Kidney (tissue), 14 donors: ENCODE data around the gene ELK4. TPM values are rescaled to one million over a fixed set of nuclear protein-coding genes. Genes with fewer than 3 reads are reported as not detected.
A peak's percentile ranks its signal among the peaks of the same experiment; 100 is the strongest.

Experiments
- DNase-seq, 5 donors: peaks; one replicate each; pipeline ENCODE4 v3.0.0-alpha.2; 2013 to 2020
- FAIRE-seq: peaks from 2 replicates; lab custom pipeline; 2012; peaks lifted over from hg19 to GRCh38; lab: Jason Lieb, UNC
- H3K27ac ChIP-seq, 2 donors: one replicate each; pipeline ENCODE4 v1.7.0; 2013; ENCODE audit warnings: low read depth in 2 of 2, low read length in 2 of 2, inconsistent platforms in 1 of 2
- H3K27me3 ChIP-seq: one replicate; pipeline ENCODE4 v1.7.1; 2013; ENCODE audit warnings: low read length, inconsistent platforms; ENCODE audit not compliant: control insufficient read depth, insufficient read depth
- H3K36me3 ChIP-seq, 3 donors: one replicate each; pipeline versions ENCODE4 v1.7.0 to v1.7.1; 2013; ENCODE audit warnings: low read length in 3 of 3, control low read depth in 1 of 3, inconsistent platforms in 1 of 3; ENCODE audit not compliant: insufficient read depth in 3 of 3, control insufficient read depth in 2 of 3
- H3K4me1 ChIP-seq, 3 donors: one replicate each; pipeline versions ENCODE4 v1.7.0 to v1.7.1; 2013; ENCODE audit warnings: low read length in 3 of 3, inconsistent platforms in 1 of 3, low read depth in 1 of 3; ENCODE audit not compliant: control insufficient read depth in 2 of 3, insufficient read depth in 2 of 3
- H3K4me3 ChIP-seq, 3 donors: one replicate each; pipeline versions ENCODE4 v1.7.0 to v1.8.1; 2013; ENCODE audit warnings: low read length in 3 of 3, control low read depth in 1 of 3, inconsistent platforms in 1 of 3
- H3K9ac ChIP-seq, 3 donors: one replicate each; pipeline versions ENCODE4 v1.7.0 to v1.7.1; 2013; ENCODE audit warnings: low read length in 3 of 3, control low read depth in 1 of 3, inconsistent platforms in 1 of 3
- H3K9me3 ChIP-seq, 3 donors: one replicate each; pipeline versions ENCODE4 v1.7.0 to v1.7.1; 2013; ENCODE audit warnings: low read length in 3 of 3, control low read depth in 1 of 3, inconsistent platforms in 1 of 3; ENCODE audit not compliant: control insufficient read depth in 2 of 3, insufficient read depth in 1 of 3
- CTCF ChIP-seq: IDR thresholded peaks from 3 replicates; pipeline ENCODE4 v1.5.1; 2012; ENCODE audit warnings: mild to moderate bottlenecking, moderate library complexity, borderline replicate concordance; ENCODE audit not compliant: insufficient read depth; ENCODE audit errors: extremely low read depth
- intact Hi-C: fragments of 100-400 bp; cut with DNase I; formaldehyde crosslinking; loops from one replicate; pipeline ENCODE4 v1.11.1; 2022
- polyA plus RNA-seq: library from polyadenylated mRNA; stranded (reverse); fragments of 350-450 nt; fragmentation: Illumina TruSeq; extraction: RNeasy Lipid Tissue Mini Kit (QIAGEN cat#74804); gene quantifications from one replicate; pipeline ENCODE4 v1.2.3, GENCODE V29; 2014; ENCODE audit warnings: low read depth, low replicate concordance; ENCODE audit not compliant: insufficient read depth
- total RNA-seq: library from RNA; stranded (reverse); fragmentation: NEBNext Ultra II Directional; extraction: Animal tissue kit (Norgen Biotek cat#: 25700); gene quantifications from one replicate; pipeline ENCODE4 v1.2.1, GENCODE V29; 2021
- donor health status: control.
- donor health status: control.
- donor health status: control.
- donor health status: control.
- donor health status: control.
- donor health status: DM: yes; HTN: yes; CAD: no.
- donor health status: Normal renal cell carcinoma (clear cell type).

The ELK4 gene
- total and polyA plus RNA-seq, 2 donors from 2014 or later: 4.2 to 87.3 TPM

GRCh38 chr1:205565799-205566198 lies 66.0 kb downstream of the ELK4 start:
- Histone ChIP-seq H3K27ac (no peak overlapping the region), H3K4me3 (no peak overlapping the region), H3K36me3 (no peaks in the 10 kb centered on the region), H3K9ac (no peak overlapping the region), H3K4me1 (peaks cover 0 to 5% (median 0%) of the 10 kb centered on the region in 3 donors), H3K27me3 (peaks cover 3% of the 10 kb centered on the region), H3K9me3 (peaks cover 0 to 10% (median 3%) of the 10 kb centered on the region in 3 donors)
- TF ChIP-seq CTCF: no peak
- intact Hi-C loops: no loop called here
- no peak for FAIRE-seq
- peak in 1 of 5 donors; percentile 6 for DNase-seq

GRCh38 chr1:205563927-205564441 lies 67.8 kb downstream of the ELK4 start:
- FAIRE-seq (no peak), DNase-seq (peak in 1 of 5 donors; percentile 19)
- Histone ChIP-seq H3K9me3 (peaks cover 0 to 14% (median 3%) of the 10 kb centered on the region in 3 donors), H3K9ac (no peak overlapping the region), H3K4me1 (peaks cover 0 to 4% (median 0%) of the 10 kb centered on the region in 3 donors), H3K4me3 (no peak overlapping the region), H3K27me3 (peaks cover 3% of the 10 kb centered on the region), H3K27ac (peak overlapping the region in 1 of 2 donors; percentile 11), H3K36me3 (no peaks in the 10 kb centered on the region)
- no peak for TF ChIP-seq CTCF
- intact Hi-C loops: no loop called here

- DNase-seq: no peak
- Histone ChIP-seq H3K36me3 (no peaks in the 10 kb centered on the region), H3K9ac (no peak overlapping the region), H3K27ac (no peak overlapping the region), H3K9me3 (peaks cover 0 to 14% (median 3%) of the 10 kb centered on the region in 3 donors), H3K4me1 (no peaks in the 10 kb centered on the region), H3K4me3 (no peak overlapping the region), H3K27me3 (no peaks in the 10 kb centered on the region)
- TF ChIP-seq CTCF: no peak
- intact Hi-C loops: no loop called here
- no peak for FAIRE-seq
Measured at GRCh38 chr1:205561501-205562203, 70.2 kb downstream of the ELK4 start.

Other genes starting within 250 kb of the ELK4 start
- 6.5 TPM for gene LEMD1, start 210.0 kb downstream of the ELK4 start, total RNA-seq
- gene LEMD1, start 210.0 kb downstream of the ELK4 start, polyA plus RNA-seq: not detected
- gene BLACAT1, start 176.0 kb downstream of the ELK4 start, total RNA-seq: 4.3 TPM
- 0.37 TPM for gene BLACAT1, start 176.0 kb downstream of the ELK4 start, polyA plus RNA-seq
- 25.7 TPM for gene CDK18, start 127.3 kb downstream of the ELK4 start, total RNA-seq
- gene CDK18, start 127.3 kb downstream of the ELK4 start, polyA plus RNA-seq: 36.3 TPM
- 7.2 TPM for gene SLC45A3, start 48.5 kb upstream of the ELK4 start, total RNA-seq
- 6.8 TPM for gene SLC45A3, start 48.5 kb upstream of the ELK4 start, polyA plus RNA-seq
- gene NUCKS1, start 118.2 kb upstream of the ELK4 start, total RNA-seq: 182 TPM
- gene NUCKS1, start 118.2 kb upstream of the ELK4 start, polyA plus RNA-seq: 101 TPM
- gene RAB29, start 143.5 kb upstream of the ELK4 start, total RNA-seq: 25.9 TPM
- gene RAB29, start 143.5 kb upstream of the ELK4 start, polyA plus RNA-seq: 52.4 TPM
- 19.1 TPM for gene SLC41A1, start 181.2 kb upstream of the ELK4 start, total RNA-seq
- 20.9 TPM for gene SLC41A1, start 181.2 kb upstream of the ELK4 start, polyA plus RNA-seq
- gene PM20D1, start 218.1 kb upstream of the ELK4 start, total RNA-seq: 0.69 TPM
- 1.6 TPM for gene PM20D1, start 218.1 kb upstream of the ELK4 start, polyA plus RNA-seq